Esophagus squamous epithelium (tissue), 4 donors: ENCODE results near the gene ASB13.

Experiments used
- POLR2A ChIP-seq, 4 donors: fragments of 450-650 bp; IDR thresholded peaks; one replicate each; pipeline ENCODE4 v1.6.1; 2017; ENCODE audit warnings: antibody characterized with exemption in 4 of 4, mild to moderate bottlenecking in 4 of 4, moderate library complexity in 3 of 4
- TF ChIP-seq, protein P1 (sequence below), 6 experiments: fragments of 450-650 bp in 4 of 6; fragments of 200-600 bp in 2 of 6; sonication (generic) in 2 of 6; IDR thresholded peaks; one replicate each; pipeline ENCODE4 v1.5.1; 2016 to 2019; ENCODE audit warnings: antibody characterized with exemption in 6 of 6, mild to moderate bottlenecking in 4 of 6, moderate library complexity in 4 of 6

DNA sequence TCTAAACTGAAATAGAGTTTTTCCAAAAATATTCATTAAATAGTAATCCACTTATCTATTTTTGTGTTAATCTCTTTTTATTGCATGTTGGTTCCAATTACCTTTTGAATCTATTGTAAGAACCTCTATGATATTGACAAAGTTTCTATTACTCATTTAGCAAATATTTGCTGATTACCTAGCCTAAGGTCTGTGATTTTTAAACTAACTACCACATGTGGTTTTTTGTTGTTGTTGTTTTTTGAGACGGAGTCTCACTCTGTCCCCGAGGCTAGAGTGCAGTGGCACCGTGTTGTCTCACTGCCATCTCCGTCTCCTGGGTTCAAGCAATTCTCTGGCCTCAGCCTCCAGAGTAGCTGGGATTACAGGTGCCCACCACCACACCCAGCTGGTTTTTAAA, 2.0 kb upstream of the ASB13 start:
- TF ChIP-seq, protein P1, sequence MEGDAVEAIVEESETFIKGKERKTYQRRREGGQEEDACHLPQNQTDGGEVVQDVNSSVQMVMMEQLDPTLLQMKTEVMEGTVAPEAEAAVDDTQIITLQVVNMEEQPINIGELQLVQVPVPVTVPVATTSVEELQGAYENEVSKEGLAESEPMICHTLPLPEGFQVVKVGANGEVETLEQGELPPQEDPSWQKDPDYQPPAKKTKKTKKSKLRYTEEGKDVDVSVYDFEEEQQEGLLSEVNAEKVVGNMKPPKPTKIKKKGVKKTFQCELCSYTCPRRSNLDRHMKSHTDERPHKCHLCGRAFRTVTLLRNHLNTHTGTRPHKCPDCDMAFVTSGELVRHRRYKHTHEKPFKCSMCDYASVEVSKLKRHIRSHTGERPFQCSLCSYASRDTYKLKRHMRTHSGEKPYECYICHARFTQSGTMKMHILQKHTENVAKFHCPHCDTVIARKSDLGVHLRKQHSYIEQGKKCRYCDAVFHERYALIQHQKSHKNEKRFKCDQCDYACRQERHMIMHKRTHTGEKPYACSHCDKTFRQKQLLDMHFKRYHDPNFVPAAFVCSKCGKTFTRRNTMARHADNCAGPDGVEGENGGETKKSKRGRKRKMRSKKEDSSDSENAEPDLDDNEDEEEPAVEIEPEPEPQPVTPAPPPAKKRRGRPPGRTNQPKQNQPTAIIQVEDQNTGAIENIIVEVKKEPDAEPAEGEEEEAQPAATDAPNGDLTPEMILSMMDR (IDR thresholded peaks at IDR 0.05), result no peak
- TF ChIP-seq POLR2A (IDR thresholded peaks at IDR 0.05), result no peak
